Fibroblast of villous mesenchyme (primary cell): ENCODE measurements around the gene GPT2. TPM values are rescaled to one million over a fixed set of nuclear protein-coding genes. Genes with fewer than 3 reads are reported as not detected.

Experiments used
- DNase-seq: peaks from one replicate; pipeline ENCODE4 v3.0.0-alpha.2; 2010; ENCODE audit warnings: low read depth
- H3K4me3 ChIP-seq: 2 replicates; pipeline ENCODE4 v1.5.1; 2011; ENCODE audit warnings: low read depth, mild to moderate bottlenecking, low read length
- total RNA-seq: library from RNA; depleted of rRNA; stranded (reverse); fragments of >200 nt; gene quantifications from 2 replicates; pipeline ENCODE4 v1.2.3, GENCODE V29; 2012
- TF ChIP-seq, protein P1 (sequence below): IDR thresholded peaks from 2 replicates; pipeline ENCODE4 v1.5.1; 2012; ENCODE audit warnings: low read depth, mild to moderate bottlenecking, low read length; ENCODE audit not compliant: insufficient read depth

The GPT2 gene
- 13.0 and 13.5 TPM in 2 replicates for total RNA-seq

- H3K4me3 ChIP-seq: peak within 1 kb of the TSS; percentile 89
- TF ChIP-seq, protein P1, sequence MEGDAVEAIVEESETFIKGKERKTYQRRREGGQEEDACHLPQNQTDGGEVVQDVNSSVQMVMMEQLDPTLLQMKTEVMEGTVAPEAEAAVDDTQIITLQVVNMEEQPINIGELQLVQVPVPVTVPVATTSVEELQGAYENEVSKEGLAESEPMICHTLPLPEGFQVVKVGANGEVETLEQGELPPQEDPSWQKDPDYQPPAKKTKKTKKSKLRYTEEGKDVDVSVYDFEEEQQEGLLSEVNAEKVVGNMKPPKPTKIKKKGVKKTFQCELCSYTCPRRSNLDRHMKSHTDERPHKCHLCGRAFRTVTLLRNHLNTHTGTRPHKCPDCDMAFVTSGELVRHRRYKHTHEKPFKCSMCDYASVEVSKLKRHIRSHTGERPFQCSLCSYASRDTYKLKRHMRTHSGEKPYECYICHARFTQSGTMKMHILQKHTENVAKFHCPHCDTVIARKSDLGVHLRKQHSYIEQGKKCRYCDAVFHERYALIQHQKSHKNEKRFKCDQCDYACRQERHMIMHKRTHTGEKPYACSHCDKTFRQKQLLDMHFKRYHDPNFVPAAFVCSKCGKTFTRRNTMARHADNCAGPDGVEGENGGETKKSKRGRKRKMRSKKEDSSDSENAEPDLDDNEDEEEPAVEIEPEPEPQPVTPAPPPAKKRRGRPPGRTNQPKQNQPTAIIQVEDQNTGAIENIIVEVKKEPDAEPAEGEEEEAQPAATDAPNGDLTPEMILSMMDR: no peak
- DNase-seq: peak; percentile 95
Observed at GRCh38 chr16:46883690-46884512, at the start of gene GPT2. TSS of gene GPT2 (plus strand) at chr16:46884362. CDS start at chr16:46884716, 354 bp downstream.

- no peak for DNase-seq
- TF ChIP-seq, protein P1: no peak
- H3K4me3 ChIP-seq: no peak overlapping the region
Observed at GRCh38 chr16:46836534-46837530, 47.3 kb upstream of the GPT2 start.

GRCh38 chr16:46839986-46840443 lies 44.1 kb upstream of the GPT2 start:
- TF ChIP-seq, protein P1: no peak
- no peak for DNase-seq
- no peak overlapping the region for H3K4me3 ChIP-seq

DNA sequence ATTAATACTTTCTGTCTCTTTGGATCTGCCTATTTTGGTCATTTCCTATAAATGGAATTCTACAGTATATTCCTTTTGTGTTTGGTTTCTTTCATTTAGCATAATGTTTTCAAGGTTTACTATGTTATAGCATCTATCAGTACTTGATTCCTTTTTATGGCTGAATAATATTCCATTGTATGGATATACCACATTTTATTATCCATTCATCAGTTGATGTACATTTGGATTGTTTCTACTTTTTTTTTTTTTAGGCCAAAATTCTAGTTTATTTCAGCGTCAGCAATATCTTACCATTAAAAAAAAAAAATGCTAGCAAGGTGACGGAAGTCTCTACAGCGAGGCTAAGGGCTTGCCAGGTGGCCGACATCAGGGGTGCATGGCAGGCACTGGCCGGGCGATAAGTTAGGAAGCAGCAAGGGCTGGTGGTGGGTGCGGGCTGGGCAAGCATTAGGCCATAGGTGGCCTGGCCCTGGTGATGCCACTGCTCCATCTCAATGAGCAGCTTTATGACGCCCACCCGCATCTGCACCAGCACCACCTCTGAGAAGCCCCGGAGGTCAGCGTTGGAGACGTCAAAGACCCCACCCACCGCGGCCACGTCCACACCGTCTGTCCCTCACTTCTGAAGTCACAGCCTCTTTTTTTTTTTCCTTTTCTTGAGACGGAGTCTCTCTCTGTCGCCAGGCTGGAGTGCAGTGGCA lies 41.8 kb upstream of the GPT2 start:
- TF ChIP-seq, protein P1: no peak
- no peak overlapping the region for H3K4me3 ChIP-seq
- DNase-seq: no peak

GRCh38 chr16:46843898-46844642 lies 40.1 kb upstream of the GPT2 start:
- TF ChIP-seq, protein P1: no peak
- no peak overlapping the region for H3K4me3 ChIP-seq
- DNase-seq: no peak
